ENCODE measurements around the gene AQP9.

GRCh38 chr15:58169934-58170333 is 31.8 kb downstream of the AQP9 start:
- TF ChIP-seq CTCF (IDR thresholded peaks at IDR 0.05) = no peak
- TF ChIP-seq POLR2A (IDR thresholded peaks at IDR 0.05) = no peak

Measured in stomach (tissue), 4 donors.